ENCODE results near the gene POMGNT1. TPM values are rescaled to one million over a fixed set of nuclear protein-coding genes. Genes with fewer than 3 reads are reported as not detected.

POMGNT1 gene
- total RNA-seq, 1 donor from 2014 or later: 37.8 TPM

DNA sequence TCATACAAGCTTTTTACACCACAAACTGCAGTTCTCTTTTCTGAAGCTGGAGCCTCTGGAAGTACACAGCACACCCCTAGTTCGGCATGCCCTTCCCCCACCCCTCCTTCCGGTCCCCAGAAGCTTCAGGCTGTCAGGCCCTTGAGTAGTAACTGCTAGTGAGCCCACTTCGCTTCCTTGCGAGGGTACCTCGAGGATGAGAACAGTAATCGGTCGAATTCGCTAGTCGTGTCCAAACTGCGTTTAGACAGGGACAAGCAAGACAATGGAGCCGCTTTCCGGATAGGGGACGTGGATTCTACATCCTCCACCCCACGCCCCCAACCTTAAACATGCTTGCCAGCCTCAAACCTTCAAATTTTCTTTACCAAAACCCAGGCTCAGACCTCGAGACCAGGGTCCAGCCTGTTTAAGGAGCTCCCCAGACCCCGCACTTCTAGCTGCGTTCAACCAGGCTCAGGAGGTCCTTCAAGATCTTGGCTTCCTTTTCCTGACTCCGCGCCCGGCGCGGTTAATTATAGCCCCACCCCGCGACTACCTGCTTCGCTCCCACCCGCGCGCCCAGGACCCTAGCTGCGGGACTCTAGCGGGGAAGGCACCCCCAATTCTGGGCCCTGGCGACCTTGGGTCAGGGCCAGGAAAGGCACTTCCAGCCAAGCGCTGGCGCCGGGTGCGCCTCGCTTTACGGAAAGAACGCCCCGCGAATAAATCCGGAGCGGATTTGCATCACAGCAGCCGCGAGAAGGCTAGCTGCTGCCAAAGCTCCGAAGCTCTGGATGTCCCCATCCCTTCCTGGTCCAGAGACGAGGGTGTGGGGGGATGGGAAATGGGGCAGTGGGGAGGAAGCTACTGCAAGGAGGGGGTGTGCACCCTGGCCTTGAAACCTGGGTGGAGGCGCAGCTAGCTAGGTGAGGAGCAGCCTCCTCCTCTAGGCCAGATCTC, 31.4 kb downstream of the POMGNT1 start:
- no peak for TF ChIP-seq CTCF (IDR thresholded peaks at IDR 0.05; ENCODE audit: unreplicated experiment)
- H3K27ac Mint-ChIP-seq (ENCODE audit: unreplicated experiment): no peak overlapping the region
- no peaks in the 10 kb centered on the region for H3K9me3 Mint-ChIP-seq (ENCODE audit: unreplicated experiment)
- H3K4me3 Mint-ChIP-seq (ENCODE audit: unreplicated experiment): no peak overlapping the region
- H3K27me3 Mint-ChIP-seq (ENCODE audit: unreplicated experiment): peaks cover 6% of the 10 kb centered on the region
- H3K36me3 Mint-ChIP-seq (ENCODE audit: low read depth, unreplicated experiment): no peaks in the 10 kb centered on the region
- peaks cover 15% of the 10 kb centered on the region for H3K4me1 Mint-ChIP-seq (ENCODE audit: unreplicated experiment)
- DNase-seq (ENCODE audit: low spot score): no peak

GRCh38 chr1:46160212-46160611, 38.0 kb downstream of the POMGNT1 start:
- Mint-ChIP-seq H3K36me3 (ENCODE audit: low read depth, unreplicated experiment) (no peaks in the 10 kb centered on the region), H3K9me3 (ENCODE audit: unreplicated experiment) (no peaks in the 10 kb centered on the region), H3K4me1 (ENCODE audit: unreplicated experiment) (peaks cover 4% of the 10 kb centered on the region), H3K27ac (ENCODE audit: unreplicated experiment) (no peak overlapping the region), H3K4me3 (ENCODE audit: unreplicated experiment) (no peak overlapping the region), H3K27me3 (ENCODE audit: unreplicated experiment) (no peaks in the 10 kb centered on the region)
- TF ChIP-seq CTCF (IDR thresholded peaks at IDR 0.05; ENCODE audit: unreplicated experiment): no peak
- DNase-seq (ENCODE audit: low spot score): no peak

- DNase-seq (ENCODE audit: low spot score): no peak
- Mint-ChIP-seq H3K27ac (ENCODE audit: unreplicated experiment) (no peak overlapping the region), H3K4me1 (ENCODE audit: unreplicated experiment) (peaks cover under 1% of the 10 kb centered on the region), H3K27me3 (ENCODE audit: unreplicated experiment) (no peaks in the 10 kb centered on the region), H3K9me3 (ENCODE audit: unreplicated experiment) (no peaks in the 10 kb centered on the region), H3K36me3 (ENCODE audit: low read depth, unreplicated experiment) (no peaks in the 10 kb centered on the region), H3K4me3 (ENCODE audit: unreplicated experiment) (no peak overlapping the region)
- TF ChIP-seq CTCF (IDR thresholded peaks at IDR 0.05; ENCODE audit: unreplicated experiment): no peak
Measured at GRCh38 chr1:46159516-46159915, 38.7 kb downstream of the POMGNT1 start.

- Mint-ChIP-seq H3K4me1 (ENCODE audit: unreplicated experiment) (no peaks in the 10 kb centered on the region), H3K9me3 (ENCODE audit: unreplicated experiment) (no peaks in the 10 kb centered on the region), H3K4me3 (ENCODE audit: unreplicated experiment) (no peak overlapping the region), H3K27ac (ENCODE audit: unreplicated experiment) (no peak overlapping the region), H3K36me3 (ENCODE audit: low read depth, unreplicated experiment) (no peaks in the 10 kb centered on the region), H3K27me3 (ENCODE audit: unreplicated experiment) (no peaks in the 10 kb centered on the region)
- no peak for DNase-seq (ENCODE audit: low spot score)
- TF ChIP-seq CTCF (IDR thresholded peaks at IDR 0.05; ENCODE audit: unreplicated experiment): no peak
Measured at GRCh38 chr1:46158312-46159281, 39.6 kb downstream of the POMGNT1 start.
